CD14-positive monocyte (primary cell): ENCODE data around the gene SERPINB2. TPM values are rescaled to one million over a fixed set of nuclear protein-coding genes. Genes with fewer than 3 reads are reported as not detected.

Experiments used
- DNase-seq, 3 donors: peaks; one replicate each; pipeline ENCODE4 v3.0.0-alpha.2; 2011 to 2022
- H2AFZ ChIP-seq: 2 replicates; pipeline ENCODE4 v1.6.0; 2012; ENCODE audit warnings: mild to moderate bottlenecking, low read depth, low read length, inconsistent platforms; ENCODE audit not compliant: insufficient read depth, poor library complexity, severe bottlenecking
- H3K27ac ChIP-seq, 2 donors: 1 replicate in 1 of 2; 2 replicates in 1 of 2; pipeline ENCODE4 v1.5.1; 2012 to 2013; ENCODE audit warnings: low read length in 2 of 2, control low read depth in 1 of 2, inconsistent platforms in 1 of 2, low read depth in 1 of 2, mild to moderate bottlenecking in 1 of 2
- H3K27me3 ChIP-seq, 2 donors: one replicate each; pipeline versions ENCODE4 v1.6.0 to v1.6.1; 2011 to 2013; ENCODE audit warnings: low read length in 2 of 2; ENCODE audit not compliant: control insufficient read depth in 2 of 2, insufficient read depth in 2 of 2
- H3K36me3 ChIP-seq, 2 donors: replicated peaks in 1 of 2; 1 replicate in 1 of 2; 2 replicates in 1 of 2; pipeline versions ENCODE4 v1.5.1 to v1.6.1; 2012 to 2013; ENCODE audit warnings: low read length in 2 of 2, control low read depth in 1 of 2, inconsistent platforms in 1 of 2, mild to moderate bottlenecking in 1 of 2; ENCODE audit not compliant: insufficient read depth in 2 of 2, control insufficient read depth in 1 of 2
- H3K4me1 ChIP-seq, 2 donors: 1 replicate in 1 of 2; 2 replicates in 1 of 2; pipeline versions ENCODE4 v1.5.1 to v1.6.1; 2012 to 2013; ENCODE audit warnings: low read length in 2 of 2, control low read depth in 1 of 2, inconsistent platforms in 1 of 2, mild to moderate bottlenecking in 1 of 2, moderate library complexity in 1 of 2; ENCODE audit not compliant: insufficient read depth in 2 of 2, control insufficient read depth in 1 of 2
- H3K4me2 ChIP-seq: replicated peaks from 2 replicates; pipeline ENCODE3; 2012; ENCODE audit warnings: low read length, moderate library complexity, mild to moderate bottlenecking; ENCODE audit not compliant: poor library complexity, severe bottlenecking; ENCODE audit errors: extremely low read depth
- H3K4me3 ChIP-seq, 3 experiments: fragments of 200-600 bp in 1 of 3; sonication (generic) in 1 of 3; replicated peaks in 1 of 3; 1 replicate in 2 of 3; 2 replicates in 1 of 3; pipeline ENCODE4 v1.5.1; 2011 to 2013; ENCODE audit warnings: low read length in 3 of 3, mild to moderate bottlenecking in 3 of 3, control low read depth in 2 of 3, low read depth in 2 of 3, inconsistent platforms in 1 of 3, moderate library complexity in 1 of 3
- H3K79me2 ChIP-seq: 2 replicates; pipeline ENCODE4 v1.6.0; 2012; ENCODE audit warnings: mild to moderate bottlenecking, control low read depth, inconsistent platforms, low read length, moderate library complexity; ENCODE audit not compliant: insufficient read depth
- H3K9ac ChIP-seq: 2 replicates; pipeline ENCODE4 v1.6.0; 2017; ENCODE audit warnings: low read length, mild to moderate bottlenecking; ENCODE audit not compliant: insufficient read depth, poor library complexity, severe bottlenecking
- H3K9me3 ChIP-seq, 2 donors: replicated peaks in 1 of 2; 1 replicate in 1 of 2; 2 replicates in 1 of 2; pipeline versions ENCODE4 v1.5.1 to v1.6.1; 2012 to 2013; ENCODE audit warnings: low read length in 2 of 2, control low read depth in 1 of 2; ENCODE audit not compliant: control insufficient read depth in 1 of 2, insufficient read depth in 1 of 2
- H4K20me1 ChIP-seq: 2 replicates; pipeline ENCODE4 v1.6.0; 2012; ENCODE audit warnings: mild to moderate bottlenecking, low read length, control low read depth, moderate library complexity; ENCODE audit not compliant: insufficient read depth
- H3K27ac Mint-ChIP-seq, 7 donors: one replicate each; pipeline ENCODE4 v1.8.0; 2020; ENCODE audit warnings: mild to moderate bottlenecking in 7 of 7, mixed read lengths in 7 of 7, moderate library complexity in 6 of 7, inconsistent platforms in 2 of 7
- H3K27me3 Mint-ChIP-seq, 3 donors: one replicate each; pipeline ENCODE4 v1.8.0; 2021 to 2022; ENCODE audit warnings: low read depth in 3 of 3, mild to moderate bottlenecking in 3 of 3, mixed read lengths in 3 of 3, moderate library complexity in 3 of 3, inconsistent platforms in 1 of 3
- H3K36me3 Mint-ChIP-seq, 2 donors: one replicate each; pipeline ENCODE4 v1.8.0; 2020; ENCODE audit warnings: mixed read lengths in 2 of 2, inconsistent platforms in 1 of 2, mild to moderate bottlenecking in 1 of 2
- H3K4me1 Mint-ChIP-seq: one replicate; pipeline ENCODE4 v1.8.0; 2020; ENCODE audit warnings: mild to moderate bottlenecking, mixed read lengths
- H3K4me3 Mint-ChIP-seq, 2 donors: one replicate each; pipeline ENCODE4 v1.8.0; 2020; ENCODE audit warnings: mild to moderate bottlenecking in 2 of 2, mixed read lengths in 2 of 2, moderate library complexity in 1 of 2
- H3K9me3 Mint-ChIP-seq, 7 donors: one replicate each; pipeline ENCODE4 v1.8.0; 2020 to 2022; ENCODE audit warnings: mixed read lengths in 7 of 7, mild to moderate bottlenecking in 6 of 7, moderate library complexity in 6 of 7, inconsistent platforms in 2 of 7
- WGBS: methylation state at CpG from one replicate; pipeline ENCODE4 v1.1.5; 2013; ENCODE audit warnings: missing lambda C conversion rate; ENCODE audit not compliant: insufficient coverage; 5-methylcytosine and 5-hydroxymethylcytosine counted together
- intact Hi-C, 2 donors: fragments of 100-400 bp; cut with micrococcal nuclease; formaldehyde crosslinking; loops; one replicate each; pipeline versions ENCODE4 v1.15.0 to v1.15.1; 2023
- polyA plus RNA-seq, 3 donors: library from polyadenylated mRNA; depleted of rRNA in 1 of 3; unstranded in 2 of 3; stranded (reverse) in 1 of 3; fragments of 300-500 nt in 2 of 3; fragments of >200 nt in 1 of 3; fragmentation: Illumina TruSeq in 2 of 3; gene quantifications; 1 replicate in 2 of 3; 2 replicates in 1 of 3; pipeline ENCODE4 v1.2.3, GENCODE V29; 2012 to 2021
- TF ChIP-seq, protein P1 (sequence below): fragments of 200-600 bp; IDR thresholded peaks from one replicate; pipeline ENCODE4 v1.8.0; 2022; ENCODE audit warnings: antibody characterized with exemption, mild to moderate bottlenecking

SERPINB2 gene
- polyA plus RNA-seq, 3 donors: 14.3 to 60.9 (median 19.9) TPM

GRCh38 chr18:63947051-63947790 lies 59.7 kb downstream of the SERPINB2 start:
- H3K4me1 ChIP-seq: peaks cover 5 to 9% of the 10 kb centered on the region in 2 donors
- H3K36me3 ChIP-seq: no peaks in the 10 kb centered on the region
- peaks cover 2 to 5% (median 4%) of the 10 kb centered on the region in 3 donors for H3K27me3 Mint-ChIP-seq
- H3K36me3 Mint-ChIP-seq: no peaks in the 10 kb centered on the region
- intact Hi-C loops: no loop called here
- WGBS: no CpG with 5 or more reads among the region's 3 CpGs
- DNase-seq: no peak
- TF ChIP-seq, protein P1, sequence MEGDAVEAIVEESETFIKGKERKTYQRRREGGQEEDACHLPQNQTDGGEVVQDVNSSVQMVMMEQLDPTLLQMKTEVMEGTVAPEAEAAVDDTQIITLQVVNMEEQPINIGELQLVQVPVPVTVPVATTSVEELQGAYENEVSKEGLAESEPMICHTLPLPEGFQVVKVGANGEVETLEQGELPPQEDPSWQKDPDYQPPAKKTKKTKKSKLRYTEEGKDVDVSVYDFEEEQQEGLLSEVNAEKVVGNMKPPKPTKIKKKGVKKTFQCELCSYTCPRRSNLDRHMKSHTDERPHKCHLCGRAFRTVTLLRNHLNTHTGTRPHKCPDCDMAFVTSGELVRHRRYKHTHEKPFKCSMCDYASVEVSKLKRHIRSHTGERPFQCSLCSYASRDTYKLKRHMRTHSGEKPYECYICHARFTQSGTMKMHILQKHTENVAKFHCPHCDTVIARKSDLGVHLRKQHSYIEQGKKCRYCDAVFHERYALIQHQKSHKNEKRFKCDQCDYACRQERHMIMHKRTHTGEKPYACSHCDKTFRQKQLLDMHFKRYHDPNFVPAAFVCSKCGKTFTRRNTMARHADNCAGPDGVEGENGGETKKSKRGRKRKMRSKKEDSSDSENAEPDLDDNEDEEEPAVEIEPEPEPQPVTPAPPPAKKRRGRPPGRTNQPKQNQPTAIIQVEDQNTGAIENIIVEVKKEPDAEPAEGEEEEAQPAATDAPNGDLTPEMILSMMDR: no peak
- H3K9me3 ChIP-seq: no peaks in the 10 kb centered on the region
- H3K27ac ChIP-seq: no peak overlapping the region
- H3K27me3 ChIP-seq: no peaks in the 10 kb centered on the region
- H3K4me1 Mint-ChIP-seq: peaks cover 15% of the 10 kb centered on the region
- no peak overlapping the region for H2AFZ ChIP-seq
- H4K20me1 ChIP-seq: no peaks in the 10 kb centered on the region
- H3K27ac Mint-ChIP-seq: peak overlapping the region in 1 of 7 donors; percentile 4
- H3K9me3 Mint-ChIP-seq: peaks cover 0 to 4% (median 2%) of the 10 kb centered on the region in 7 donors
- no peak overlapping the region for H3K9ac ChIP-seq
- H3K4me2 ChIP-seq: no peak overlapping the region
- no peak overlapping the region for H3K4me3 ChIP-seq
- H3K79me2 ChIP-seq: no peaks in the 10 kb centered on the region
- no peak overlapping the region for H3K4me3 Mint-ChIP-seq

GRCh38 chr18:63949068-63949737 lies 61.7 kb downstream of the SERPINB2 start, which contains the start of gene HMSD:
Gene HMSD, plus strand, starts transcription at chr18:63949301. Its CDS starts 4,155 bp downstream, at chr18:63953456.
- no peak within 1 kb of the TSS for H3K27ac ChIP-seq
- H3K27ac Mint-ChIP-seq: no peak within 1 kb of the TSS
- peak within 1 kb of the TSS in 1 of 3 experiments; percentile 51 for H3K4me3 ChIP-seq
- H2AFZ ChIP-seq: peak within 1 kb of the TSS; percentile 74
- intact Hi-C loops: no loop called here
- H3K27me3 Mint-ChIP-seq: peaks cover 0 to 4% (median 2%) of the 10 kb centered on the region in 3 donors
- no peaks in the 10 kb centered on the region for H3K36me3 ChIP-seq
- DNase-seq: peak in 2 of 3 donors; percentile 60 to 86
- TF ChIP-seq, protein P1: peak; percentile 57
- no peaks in the 10 kb centered on the region for H3K36me3 Mint-ChIP-seq
- H3K4me3 Mint-ChIP-seq: peak within 1 kb of the TSS; percentile 66 to 83
- no peaks in the 10 kb centered on the region for H4K20me1 ChIP-seq
- WGBS: 22% methylated on average over 35 of the region's 35 CpGs
- peaks cover 0 to 4% (median 2%) of the 10 kb centered on the region in 7 donors for H3K9me3 Mint-ChIP-seq
- peak within 1 kb of the TSS; percentile 59 for H3K4me2 ChIP-seq
- H3K27me3 ChIP-seq: no peaks in the 10 kb centered on the region
- peaks cover 9 to 10% of the 10 kb centered on the region in 2 donors for H3K4me1 ChIP-seq
- H3K4me1 Mint-ChIP-seq: peaks cover 18% of the 10 kb centered on the region
- no peaks in the 10 kb centered on the region for H3K79me2 ChIP-seq
- H3K9me3 ChIP-seq: no peaks in the 10 kb centered on the region
- no peak within 1 kb of the TSS for H3K9ac ChIP-seq
